GM19324 (cell line): ENCODE data around the gene OVOL2.

Experiments used
- ATAC-seq: cut with Tn5 transposase; IDR thresholded peaks from one replicate; pipeline ENCODE4 v1.9.1; 2021; ENCODE audit warnings: mild to moderate bottlenecking, moderate library complexity; ENCODE audit not compliant: unreplicated experiment, low FRiP score

OVOL2 gene

DNA sequence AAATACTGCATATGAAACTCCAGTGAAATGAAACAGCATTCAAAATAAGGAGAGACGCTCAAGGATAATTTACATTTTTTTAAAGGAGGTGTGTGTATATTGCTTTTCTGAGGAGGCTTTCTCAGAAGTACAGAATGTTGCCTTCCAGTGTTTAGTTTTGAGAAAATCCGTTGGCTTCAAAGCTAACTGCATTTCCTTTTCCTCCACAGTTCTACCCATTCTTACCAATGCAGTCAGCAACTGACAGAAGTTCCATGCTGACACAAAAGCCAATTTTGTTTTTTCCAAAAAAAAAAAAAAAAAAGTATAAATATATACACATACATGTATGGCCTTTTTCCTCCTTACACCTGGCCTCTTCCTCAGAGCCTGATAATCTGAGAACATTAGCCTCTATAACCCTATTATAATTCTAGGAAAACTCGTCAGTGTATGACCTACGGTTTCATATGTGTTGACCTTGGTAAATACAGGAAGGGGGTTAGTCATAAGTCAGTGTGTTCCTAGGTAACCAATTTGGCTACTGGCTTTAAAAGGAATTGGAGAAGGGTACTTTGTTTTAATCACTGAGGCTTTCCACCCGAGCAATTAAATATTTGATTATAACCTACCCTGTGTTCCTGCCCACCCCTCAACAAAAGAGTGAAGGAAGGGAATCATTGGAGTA, 64.7 kb downstream of the OVOL2 start:
- no peak for ATAC-seq

DNA sequence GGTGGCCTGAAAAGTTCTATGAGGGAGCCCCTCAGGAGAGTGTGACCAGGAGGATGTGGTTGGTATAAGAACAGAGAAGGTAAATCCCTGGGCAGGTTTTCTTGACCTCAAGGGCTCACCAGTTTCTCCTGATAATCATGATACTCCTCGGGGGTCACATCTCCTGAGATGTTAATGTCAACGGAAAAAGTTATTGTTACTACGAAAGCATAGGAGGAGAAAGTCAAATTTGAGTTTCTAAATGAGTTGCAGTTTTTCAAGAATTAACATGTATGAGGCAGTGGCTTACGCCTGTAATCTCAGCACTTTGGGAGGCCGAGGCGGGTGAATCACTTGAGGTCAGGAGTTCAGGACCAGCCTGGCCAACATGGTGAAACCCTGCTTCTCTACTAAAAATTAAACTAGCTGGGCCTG, 65.5 kb downstream of the OVOL2 start:
- no peak for ATAC-seq

DNA sequence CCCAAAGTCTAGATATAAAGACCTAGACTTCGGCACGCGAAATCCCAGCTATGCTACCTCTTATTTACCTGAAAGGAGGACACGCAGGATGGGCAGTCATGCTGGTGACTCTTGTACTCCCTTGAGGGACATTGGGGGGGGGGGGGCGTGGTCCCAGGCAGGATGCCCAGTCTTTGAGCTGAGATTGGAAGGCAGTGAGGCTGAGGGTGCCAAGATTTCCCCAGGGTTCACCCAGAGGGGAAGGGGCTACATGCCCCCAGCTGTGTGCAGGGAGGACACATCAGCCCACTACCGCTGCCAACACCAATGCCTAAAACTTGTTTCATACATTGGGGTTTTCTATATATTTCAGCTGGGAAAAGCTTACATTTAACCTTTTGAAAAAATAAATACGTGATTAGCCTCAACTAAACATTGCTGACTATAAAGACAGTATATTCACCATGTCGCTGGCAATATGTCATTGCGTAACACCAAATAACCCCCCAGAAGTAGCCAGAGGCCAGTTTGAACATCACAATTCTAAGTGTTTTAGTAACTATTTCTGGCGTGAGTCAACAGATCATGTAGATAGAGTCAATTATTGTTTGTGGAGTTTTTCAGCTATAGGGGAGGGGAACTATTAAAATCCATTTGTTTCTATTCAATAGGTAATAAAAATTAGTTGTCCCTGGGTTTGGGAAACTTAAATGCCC, 67.3 kb downstream of the OVOL2 start:
- ATAC-seq, result no peak

DNA sequence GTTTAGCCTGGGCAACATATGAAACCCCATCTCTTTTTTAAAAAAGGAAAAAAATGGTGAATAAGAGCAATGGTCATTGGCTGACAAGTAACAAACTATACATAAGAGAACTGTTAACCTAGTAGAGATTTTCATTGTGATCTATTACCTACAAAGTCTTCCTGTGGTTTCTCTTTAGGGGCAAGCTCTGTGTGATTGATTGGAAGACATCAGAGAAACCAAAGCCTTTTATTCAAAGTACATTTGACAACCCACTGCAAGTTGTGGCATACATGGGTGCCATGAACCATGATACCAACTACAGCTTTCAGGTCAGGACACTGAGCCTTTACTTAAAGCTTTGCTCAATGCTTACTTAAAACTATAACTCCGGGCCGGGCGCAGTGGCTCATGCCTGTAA, 69.7 kb downstream of the OVOL2 start:
- no peak for ATAC-seq

DNA sequence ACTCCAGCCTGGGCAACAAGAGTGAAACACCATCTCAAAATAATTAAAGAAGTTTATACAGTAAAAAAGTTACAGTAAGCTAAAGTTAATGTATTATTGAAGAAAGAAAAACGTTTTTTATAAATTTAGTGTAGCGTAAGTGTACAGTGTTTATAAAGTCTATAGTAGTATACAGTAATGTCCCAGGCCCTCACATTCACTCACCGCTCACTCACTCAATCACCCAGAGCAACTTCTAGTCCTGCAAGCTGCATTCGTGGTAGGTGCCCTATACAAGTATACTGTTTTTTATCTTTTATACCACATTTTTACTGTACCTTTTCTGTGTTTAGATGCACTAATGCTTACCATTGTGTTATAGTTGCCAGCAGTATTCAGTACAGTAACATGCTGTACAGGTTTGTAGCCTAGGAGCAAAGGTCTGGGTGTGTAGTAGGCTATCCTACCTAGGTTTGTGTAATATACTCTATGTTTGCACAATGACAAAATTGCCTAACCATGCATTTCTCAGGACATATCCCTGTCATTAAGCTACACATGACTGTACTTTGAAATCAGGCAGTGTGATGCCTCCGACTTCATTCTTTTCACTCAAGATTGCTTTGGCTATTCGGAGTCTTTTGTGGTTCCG, 72.2 kb downstream of the OVOL2 start:
- no peak for ATAC-seq

DNA sequence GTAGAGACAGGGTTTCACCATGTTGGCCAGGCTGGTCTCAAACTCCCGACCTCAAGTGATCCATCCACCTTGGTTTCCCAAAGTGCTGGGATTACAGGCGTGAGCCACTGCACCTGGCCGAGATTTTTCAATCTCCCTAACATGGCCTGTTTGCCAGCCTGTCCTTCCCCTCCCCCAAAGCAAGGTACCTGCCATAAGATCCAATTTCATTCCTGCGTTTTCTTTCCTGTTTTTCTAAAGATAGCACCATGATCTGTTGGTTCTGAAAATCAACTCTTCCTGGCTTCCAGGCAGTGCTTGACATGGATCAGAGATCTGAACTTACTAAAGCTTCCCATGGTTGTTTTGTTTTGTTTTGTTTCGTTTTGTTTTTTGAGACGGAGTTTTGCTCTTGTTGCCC, 81.4 kb downstream of the OVOL2 start:
- no peak for ATAC-seq
